GM23338 (cell line): ENCODE results near the gene ATG9B. TPM values are rescaled to one million over a fixed set of nuclear protein-coding genes. Genes with fewer than 3 reads are reported as not detected.
A peak's percentile ranks its signal among the peaks of the same experiment; 100 is the strongest.

Experiments used
- ATAC-seq: fragments of 200-7000 bp; cut with Tn5 transposase; 3 replicates; pipeline ENCODE4 v1.9.1; 2020
- DNase-seq: peaks from one replicate; pipeline ENCODE4 v3.0.0-alpha.2; 2015; ENCODE audit warnings: low spot score
- H2AFZ ChIP-seq: fragments of 200-600 bp; sonication (generic); 2 replicates; pipeline ENCODE4 v1.8.0; 2016; ENCODE audit warnings: antibody characterized with exemption, mild to moderate bottlenecking, moderate library complexity
- H3F3A ChIP-seq: fragments of 200-600 bp; sonication (generic); replicated peaks from 2 replicates; pipeline ENCODE4 v1.8.0; 2017; ENCODE audit warnings: antibody characterized with exemption, mixed run types, low read depth
- H3K27ac ChIP-seq: fragments of 200-600 bp; sonication (generic); 2 replicates; pipeline ENCODE4 v1.6.1; 2016; ENCODE audit warnings: low read depth
- H3K27me3 ChIP-seq: fragments of 200-600 bp; sonication (generic); 2 replicates; pipeline ENCODE4 v1.8.0; 2016; ENCODE audit warnings: mild to moderate bottlenecking, mixed run types, moderate library complexity; ENCODE audit not compliant: insufficient read depth
- H3K36me3 ChIP-seq: fragments of 200-600 bp; sonication (generic); 2 replicates; pipeline ENCODE4 v1.8.0; 2016; ENCODE audit warnings: mild to moderate bottlenecking; ENCODE audit not compliant: insufficient read depth
- H3K4me1 ChIP-seq: fragments of 200-600 bp; sonication (generic); 2 replicates; pipeline ENCODE4 v1.8.0; 2016; ENCODE audit warnings: mild to moderate bottlenecking, moderate library complexity; ENCODE audit not compliant: insufficient read depth
- H3K4me2 ChIP-seq: fragments of 200-600 bp; sonication (generic); 2 replicates; pipeline ENCODE4 v1.7.1; 2017; ENCODE audit warnings: mixed run types
- H3K4me3 ChIP-seq: fragments of 200-600 bp; sonication (generic); 2 replicates; pipeline ENCODE4 v1.6.1; 2016; ENCODE audit warnings: mixed run types
- H3K79me2 ChIP-seq: fragments of 200-600 bp; sonication (generic); replicated peaks from 2 replicates; pipeline ENCODE4 v1.8.0; 2017; ENCODE audit warnings: mild to moderate bottlenecking; ENCODE audit not compliant: insufficient read depth
- H3K9me2 ChIP-seq: fragments of 200-600 bp; sonication (generic); 2 replicates; pipeline ENCODE4 v1.8.0; 2017; ENCODE audit not compliant: insufficient read depth
- H4K20me1 ChIP-seq: fragments of 200-600 bp; sonication (generic); replicated peaks from 2 replicates; pipeline ENCODE4 v1.8.0; 2017; ENCODE audit warnings: mild to moderate bottlenecking; ENCODE audit not compliant: insufficient read depth
- H3K27ac Mint-ChIP-seq: 2 replicates; pipeline ENCODE4 v1.8.0; 2020; ENCODE audit warnings: inconsistent platforms, mild to moderate bottlenecking, moderate library complexity, mixed read lengths
- H3K27me3 Mint-ChIP-seq: 3 replicates; pipeline ENCODE4 v1.8.0; 2022; ENCODE audit warnings: low read depth, mild to moderate bottlenecking, moderate library complexity, mixed read lengths, inconsistent platforms; ENCODE audit not compliant: insufficient read depth, poor library complexity
- H3K36me3 Mint-ChIP-seq: 3 replicates; pipeline ENCODE4 v1.8.0; 2021; ENCODE audit warnings: low read depth, mild to moderate bottlenecking, inconsistent platforms, moderate library complexity, mixed read lengths
- H3K4me1 Mint-ChIP-seq: 3 replicates; pipeline ENCODE4 v1.8.0; 2020; ENCODE audit warnings: mild to moderate bottlenecking, inconsistent platforms, mixed read lengths
- H3K4me3 Mint-ChIP-seq: 3 replicates; pipeline ENCODE4 v1.8.0; 2021; ENCODE audit warnings: moderate library complexity, mild to moderate bottlenecking, inconsistent platforms, mixed read lengths
- H3K9me3 Mint-ChIP-seq: 3 replicates; pipeline ENCODE4 v1.8.0; 2020; ENCODE audit warnings: moderate library complexity, mild to moderate bottlenecking, inconsistent platforms, mixed read lengths
- CREB1 ChIP-seq: fragments of 250-450 bp; sonication (Bioruptor Pico); IDR thresholded peaks from 2 replicates; pipeline ENCODE4 v1.5.0; 2020; ENCODE audit warnings: low read depth, mild to moderate bottlenecking, moderate library complexity
- CTCF ChIP-seq, 2 experiments: fragments of 200-600 bp in 1 of 2; sonication (generic) in 1 of 2; conservative IDR thresholded peaks; 2 replicates each; pipeline versions ENCODE4 v1.5.1 to v1.6.1; 2016 to 2017; ENCODE audit warnings: antibody characterized with exemption in 2 of 2, low read depth in 2 of 2, mild to moderate bottlenecking in 2 of 2, moderate library complexity in 1 of 2
- ETS1 ChIP-seq: IDR thresholded peaks from 2 replicates; pipeline ENCODE4 v1.6.1; 2016; ENCODE audit warnings: antibody characterized with exemption
- EZH2 ChIP-seq: fragments of 200-600 bp; sonication (generic); IDR thresholded peaks from one replicate; pipeline ENCODE4 v1.8.0; 2017; ENCODE audit warnings: antibody characterized with exemption, mild to moderate bottlenecking, low read depth; ENCODE audit not compliant: unreplicated experiment
- EZH2phosphoT487 ChIP-seq: fragments of 200-600 bp; sonication (generic); IDR thresholded peaks from one replicate; pipeline ENCODE4 v1.8.1; 2018; ENCODE audit warnings: antibody characterized with exemption; ENCODE audit not compliant: unreplicated experiment
- JUNB ChIP-seq: IDR thresholded peaks from one replicate; pipeline ENCODE4 v1.6.1; 2016; ENCODE audit warnings: antibody characterized with exemption; ENCODE audit not compliant: unreplicated experiment
- REST ChIP-seq: IDR thresholded peaks from one replicate; pipeline ENCODE4 v1.6.1; 2018; ENCODE audit warnings: antibody characterized with exemption; ENCODE audit not compliant: unreplicated experiment
- STAT1 ChIP-seq: IDR thresholded peaks from one replicate; pipeline ENCODE4 v1.6.1; 2016; ENCODE audit warnings: antibody characterized with exemption; ENCODE audit not compliant: unreplicated experiment
- ZNF114 ChIP-seq: fragments of 250-450 bp; sonication (Bioruptor Pico); IDR thresholded peaks from 2 replicates; pipeline ENCODE4 v1.5.0; 2020; ENCODE audit warnings: mild to moderate bottlenecking, moderate library complexity
- ZNF331 ChIP-seq: fragments of 250-450 bp; sonication (Bioruptor Pico); IDR thresholded peaks from 2 replicates; pipeline ENCODE4 v1.5.0; 2020; ENCODE audit warnings: low read depth, mild to moderate bottlenecking, moderate library complexity
- polyA plus RNA-seq: library from polyadenylated mRNA; unstranded; fragments of >200 nt; fragmentation: Nextera tagmentation; extraction: Ambion mirVana; gene quantifications from 2 replicates; pipeline ENCODE4 v1.2.1, GENCODE V29; 2016
- total RNA-seq: library from RNA; depleted of rRNA; stranded (reverse); fragments of >200 nt; shearing (Covaris generic); gene quantifications from 2 replicates; pipeline ENCODE4 v1.2.3, GENCODE V29; 2014

The ATG9B gene
- total and polyA plus RNA-seq, 2 experiments from 2014 or later, result 1.2 to 3.4 TPM

GRCh38 chr7:151033864-151034249, 9.6 kb upstream of the ATG9B start:
- Mint-ChIP-seq H3K4me1 (peaks cover 4% of the 10 kb centered on the region), H3K27ac (no peak overlapping the region), H3K4me3 (no peak overlapping the region), H3K27me3 (peaks cover 7% of the 10 kb centered on the region), H3K36me3 (0 out of 3 replicates have a peak, but pooled peaks cover 6% of the 10 kb centered on the region), H3K9me3 (no peaks in the 10 kb centered on the region)
- Histone ChIP-seq H3K4me1 (peaks cover 5% of the 10 kb centered on the region), H3K79me2 (peaks cover 9% of the 10 kb centered on the region; the same call in 1 of the 2 replicates), H3K27ac (no peak overlapping the region), H3K9me2 (no peaks in the 10 kb centered on the region), H4K20me1 (no peaks in the 10 kb centered on the region; the same call in 1 of the 2 replicates), H3K27me3 (no peaks in the 10 kb centered on the region), H3K4me2 (no peak overlapping the region), H3F3A (no peaks in the 10 kb centered on the region), H3K36me3 (no peaks in the 10 kb centered on the region), H3K4me3 (no peak overlapping the region), H2AFZ (no peak overlapping the region)
- DNase-seq, result no peak
- ATAC-seq, result no peak
- no peak for TF ChIP-seq REST
- no peak for TF ChIP-seq EZH2
- no peak for TF ChIP-seq JUNB
- TF ChIP-seq CREB1 (CRISPR knock-in tag), result no peak
- TF ChIP-seq ZNF114 (CRISPR knock-in tag), result no peak
- no peak for TF ChIP-seq STAT1
- TF ChIP-seq ETS1, result no peak
- TF ChIP-seq EZH2phosphoT487, result no peak

GRCh38 chr7:151032936-151033863, 8.9 kb upstream of the ATG9B start:
- H3K4me1 ChIP-seq, result peaks cover 7% of the 10 kb centered on the region
- peaks cover 7% of the 10 kb centered on the region for H3K27me3 Mint-ChIP-seq
- no peak overlapping the region for H3K4me2 ChIP-seq
- ATAC-seq, result peak; percentile 9; the same call in 2 of the 3 replicates
- no peaks in the 10 kb centered on the region; the same call in 1 of the 2 replicates for H4K20me1 ChIP-seq
- no peak overlapping the region for H3K27ac Mint-ChIP-seq
- no peaks in the 10 kb centered on the region for H3K36me3 ChIP-seq
- H2AFZ ChIP-seq, result no peak overlapping the region
- no peaks in the 10 kb centered on the region for H3K9me2 ChIP-seq
- no peaks in the 10 kb centered on the region for H3F3A ChIP-seq
- H3K9me3 Mint-ChIP-seq, result no peaks in the 10 kb centered on the region
- TF ChIP-seq CTCF (conservative IDR thresholded peaks at IDR 0.05; ENCODE audit: low read depth in 2 of 2) (peak; percentile 34 to 46; a peak in 3 of 4 replicates), EZH2phosphoT487 (no peak), ZNF331 (CRISPR knock-in tag) (no peak), ZNF114 (CRISPR knock-in tag) (no peak), CREB1 (CRISPR knock-in tag) (no peak), JUNB (no peak), STAT1 (no peak), ETS1 (no peak)
- peak; percentile 67 for DNase-seq
- H3K79me2 ChIP-seq, result peaks cover 9% of the 10 kb centered on the region; the same call in 1 of the 2 replicates
- H3K27me3 ChIP-seq, result no peaks in the 10 kb centered on the region
- H3K4me3 ChIP-seq, result no peak overlapping the region
- H3K36me3 Mint-ChIP-seq, result 0 out of 3 replicates have a peak, but pooled peaks cover 6% of the 10 kb centered on the region
- H3K4me1 Mint-ChIP-seq, result peaks cover 7% of the 10 kb centered on the region
- H3K27ac ChIP-seq, result no peak overlapping the region
- H3K4me3 Mint-ChIP-seq, result no peak overlapping the region
